MM.1S (cell line): ENCODE measurements around the gene FRAT1.

Source experiments
- DNase-seq: peaks from one replicate; pipeline ENCODE4 v3.0.0-alpha.2; 2015
- H2AFZ ChIP-seq: fragments of 300-600 bp; sonication (generic); 2 replicates; pipeline ENCODE4 v1.6.0; 2016; ENCODE audit warnings: antibody characterized with exemption, low read length
- H3F3A ChIP-seq: fragments of 300-600 bp; sonication (generic); 2 replicates; pipeline ENCODE4 v1.6.1; 2016; ENCODE audit warnings: mild to moderate bottlenecking, antibody characterized with exemption, low read length, moderate library complexity, mixed read lengths; ENCODE audit not compliant: insufficient read depth
- H3K27ac ChIP-seq: fragments of 300-600 bp; sonication (generic); 2 replicates; pipeline ENCODE4 v1.5.1; 2016; ENCODE audit warnings: mild to moderate bottlenecking, low read length
- H3K27me3 ChIP-seq: fragments of 300-600 bp; sonication (generic); replicated peaks from 2 replicates; pipeline ENCODE4 v1.6.0; 2016; ENCODE audit warnings: low read length; ENCODE audit not compliant: insufficient read depth
- H3K36me3 ChIP-seq: fragments of 300-600 bp; sonication (generic); replicated peaks from 2 replicates; pipeline ENCODE4 v1.6.1; 2016; ENCODE audit warnings: mild to moderate bottlenecking, low read length, mixed read lengths; ENCODE audit not compliant: insufficient read depth
- H3K4me1 ChIP-seq: fragments of 300-600 bp; sonication (generic); 2 replicates; pipeline ENCODE4 v1.6.1; 2016; ENCODE audit warnings: low read length, mixed read lengths
- H3K4me2 ChIP-seq: fragments of 300-600 bp; sonication (generic); 2 replicates; pipeline ENCODE4 v1.6.0; 2016; ENCODE audit warnings: low read depth, low read length
- H3K4me3 ChIP-seq: fragments of 300-600 bp; sonication (generic); 2 replicates; pipeline ENCODE4 v1.5.1; 2016; ENCODE audit warnings: low read length, mixed read lengths
- H3K79me2 ChIP-seq: fragments of 300-600 bp; sonication (generic); 2 replicates; pipeline ENCODE4 v1.6.1; 2016; ENCODE audit warnings: mixed run types, low read length, mixed read lengths
- H3K9ac ChIP-seq: fragments of 300-600 bp; sonication (generic); 2 replicates; pipeline ENCODE4 v1.6.1; 2016; ENCODE audit warnings: low read length, mixed read lengths
- H3K9me2 ChIP-seq: fragments of 300-600 bp; sonication (generic); replicated peaks from 2 replicates; pipeline ENCODE4 v1.6.1; 2016; ENCODE audit warnings: mild to moderate bottlenecking, low read length, mixed read lengths; ENCODE audit not compliant: insufficient read depth
- H3K9me3 ChIP-seq: fragments of 300-600 bp; sonication (generic); replicated peaks from 2 replicates; pipeline ENCODE4 v1.6.1; 2016; ENCODE audit warnings: mild to moderate bottlenecking, low read length, mixed read lengths; ENCODE audit not compliant: insufficient read depth
- H4K20me1 ChIP-seq: fragments of 300-600 bp; sonication (generic); 2 replicates; pipeline ENCODE4 v1.6.1; 2016; ENCODE audit warnings: mild to moderate bottlenecking, low read length, moderate library complexity, mixed read lengths; ENCODE audit not compliant: insufficient read depth
- CTCF ChIP-seq: fragments of 300-600 bp; sonication (generic); IDR thresholded peaks from 2 replicates; pipeline ENCODE4 v1.5.1; 2016; ENCODE audit warnings: antibody characterized with exemption, low read length, mixed read lengths
- EZH2 ChIP-seq: fragments of 300-600 bp; sonication (generic); optimal IDR thresholded peaks from 2 replicates; pipeline ENCODE3; 2017; ENCODE audit warnings: low read depth, mild to moderate bottlenecking, antibody characterized with exemption, low read length, mixed read lengths
- EZH2phosphoT487 ChIP-seq: fragments of 300-600 bp; sonication (generic); IDR thresholded peaks from 2 replicates; pipeline ENCODE4 v1.6.1; 2018; ENCODE audit warnings: antibody characterized with exemption, low read length

FRAT1 gene

GRCh38 chr10:97362310-97363033 lies 43.4 kb downstream of the FRAT1 start:
- TF ChIP-seq CTCF = no peak
- no peak for TF ChIP-seq EZH2phosphoT487
- TF ChIP-seq EZH2 = no peak
- no peak overlapping the region for H3K27ac ChIP-seq

GRCh38 chr10:97363071-97363470 lies 44.0 kb downstream of the FRAT1 start:
- Histone ChIP-seq H2AFZ (no peak overlapping the region), H3K27ac (no peak overlapping the region), H3K9me3 (no peaks in the 10 kb centered on the region), H3F3A (no peaks in the 10 kb centered on the region), H3K4me3 (no peak overlapping the region), H3K4me2 (no peak overlapping the region), H3K27me3 (no peaks in the 10 kb centered on the region), H3K9ac (no peak overlapping the region), H3K9me2 (no peaks in the 10 kb centered on the region), H3K4me1 (no peaks in the 10 kb centered on the region), H3K36me3 (no peaks in the 10 kb centered on the region), H4K20me1 (no peaks in the 10 kb centered on the region), H3K79me2 (no peaks in the 10 kb centered on the region)
- no peak for DNase-seq
- no peak for TF ChIP-seq CTCF
- TF ChIP-seq EZH2 = no peak
- TF ChIP-seq EZH2phosphoT487 = no peak

More at GRCh38 chr10:97362310-97363033, 43.4 kb downstream of the FRAT1 start:
- Histone ChIP-seq H3K79me2 (no peaks in the 10 kb centered on the region), H3K9me2 (no peaks in the 10 kb centered on the region), H3K9me3 (no peaks in the 10 kb centered on the region), H3K4me2 (no peak overlapping the region), H3K4me3 (no peak overlapping the region), H3K4me1 (no peaks in the 10 kb centered on the region), H3K27me3 (no peaks in the 10 kb centered on the region), H2AFZ (no peak overlapping the region), H3F3A (no peaks in the 10 kb centered on the region), H3K9ac (no peak overlapping the region), H4K20me1 (no peaks in the 10 kb centered on the region), H3K36me3 (no peaks in the 10 kb centered on the region)
- no peak for DNase-seq

- Histone ChIP-seq H3K9me3 (no peaks in the 10 kb centered on the region), H3K4me1 (no peaks in the 10 kb centered on the region), H3K27me3 (no peaks in the 10 kb centered on the region), H2AFZ (no peak overlapping the region), H3K9me2 (no peaks in the 10 kb centered on the region), H3K4me3 (no peak overlapping the region), H3K27ac (no peak overlapping the region), H3K79me2 (no peaks in the 10 kb centered on the region), H3F3A (no peaks in the 10 kb centered on the region), H3K9ac (no peak overlapping the region), H4K20me1 (no peaks in the 10 kb centered on the region), H3K4me2 (no peak overlapping the region), H3K36me3 (no peaks in the 10 kb centered on the region)
- no peak for TF ChIP-seq CTCF
- no peak for TF ChIP-seq EZH2phosphoT487
- no peak for TF ChIP-seq EZH2
- DNase-seq = no peak
These were observed 46.8 kb downstream of the FRAT1 start for GRCh38 chr10:97365761-97366351.
